Left lung (tissue), 10 donors: ENCODE measurements around the gene TSKS. TPM values are rescaled to one million over a fixed set of nuclear protein-coding genes. Genes with fewer than 3 reads are reported as not detected.

ENCODE experiments used
- ATAC-seq: fragments of 200-7000 bp; cut with Tn5 transposase; one replicate; pipeline ENCODE4 v1.9.1; 2020; ENCODE audit warnings: moderate library complexity
- DNase-seq, 4 donors: peaks; one replicate each; pipeline ENCODE4 v3.0.0-alpha.2; 2013 to 2020
- H3K27ac ChIP-seq, 2 donors: fragments of 200-600 bp; sonication (generic) in 1 of 2; one replicate each; pipeline versions ENCODE4 v1.5.0 to v1.8.0; 2020 to 2021
- H3K27me3 ChIP-seq, 2 donors: fragments of 200-600 bp; sonication (generic) in 1 of 2; one replicate each; pipeline versions ENCODE4 v1.5.0 to v1.8.0; 2020 to 2021
- H3K36me3 ChIP-seq, 2 donors: fragments of 200-600 bp; sonication (generic) in 1 of 2; one replicate each; pipeline versions ENCODE4 v1.5.0 to v1.8.0; 2020 to 2021
- H3K4me1 ChIP-seq, 2 donors: fragments of 200-600 bp; one replicate each; pipeline ENCODE4 v1.8.0; 2021
- H3K4me3 ChIP-seq, 2 donors: fragments of 200-600 bp; sonication (generic) in 1 of 2; one replicate each; pipeline versions ENCODE4 v1.5.0 to v1.8.0; 2020 to 2021; ENCODE audit warnings: mild to moderate bottlenecking in 1 of 2
- H3K9me3 ChIP-seq, 2 donors: fragments of 200-600 bp; sonication (generic) in 1 of 2; one replicate each; pipeline versions ENCODE4 v1.5.0 to v1.8.0; 2020 to 2021
- CTCF ChIP-seq, 2 donors: fragments of 200-600 bp; sonication (generic) in 1 of 2; IDR thresholded peaks; one replicate each; pipeline versions ENCODE4 v1.5.0 to v1.8.0; 2021; ENCODE audit warnings: antibody characterized with exemption in 2 of 2
- intact Hi-C, 2 donors: fragments of 100-400 bp; cut with DNase I; formaldehyde crosslinking; loops; one replicate each; pipeline versions ENCODE4 v1.11.2 to v1.14.2; 2022
- polyA plus RNA-seq, 6 donors: library from polyadenylated mRNA; unstranded; fragments of 120-200 nt; gene quantifications; one replicate each; pipeline ENCODE4 v1.2.1, GENCODE V29; 2013; ENCODE audit not compliant: insufficient read length in 6 of 6
- total RNA-seq, 2 donors: library from RNA; stranded (reverse); fragmentation: NEBNext Ultra II Directional; extraction: Animal tissue kit (Norgen Biotek cat#: 25700); gene quantifications; one replicate each; pipeline ENCODE4 v1.2.1, GENCODE V29; 2021
- donor health status: DM: no; HTN: yes; CAD: no.
- donor health status: DM: no; HTN: no; CAD: no.

TSKS gene
- total and polyA plus RNA-seq, 8 donors, result 0.17 to 0.45 (median 0.24) TPM; not detected in 1

- intact Hi-C loops, result no loop called here
- H3K9me3 ChIP-seq, result peaks cover 0 to 1% of the 10 kb centered on the region in 2 donors
- TF ChIP-seq CTCF (IDR thresholded peaks at IDR 0.05), result no peak
- no peaks in the 10 kb centered on the region for H3K36me3 ChIP-seq
- ATAC-seq (no peak), DNase-seq (no peak)
- no peak overlapping the region for H3K4me3 ChIP-seq
- H3K4me1 ChIP-seq, result peaks cover 3 to 9% of the 10 kb centered on the region in 2 donors
- H3K27ac ChIP-seq, result peak overlapping the region in 1 of 2 donors; percentile 24
- no peaks in the 10 kb centered on the region for H3K27me3 ChIP-seq
These were observed 1.9 kb downstream of the TSKS start for GRCh38 chr19:49761249-49761624.

- Histone ChIP-seq H3K9me3 (peaks cover 0 to 10% of the 10 kb centered on the region in 2 donors), H3K36me3 (no peaks in the 10 kb centered on the region), H3K27me3 (no peaks in the 10 kb centered on the region), H3K27ac (no peak overlapping the region), H3K4me1 (no peaks in the 10 kb centered on the region), H3K4me3 (no peak overlapping the region)
- no peak for TF ChIP-seq CTCF (IDR thresholded peaks at IDR 0.05)
- intact Hi-C loops, result no loop called here
- ATAC-seq (peak; percentile 55), DNase-seq (no peak)
These were observed 4.8 kb downstream of the TSKS start for GRCh38 chr19:49758292-49758691.

- no peaks in the 10 kb centered on the region for H3K4me1 ChIP-seq
- H3K4me3 ChIP-seq, result no peak overlapping the region
- H3K27ac ChIP-seq, result no peak overlapping the region
- H3K9me3 ChIP-seq, result peaks cover 0 to 10% of the 10 kb centered on the region in 2 donors
- intact Hi-C loops, result no loop called here
- no peaks in the 10 kb centered on the region for H3K36me3 ChIP-seq
- no peaks in the 10 kb centered on the region for H3K27me3 ChIP-seq
- DNase-seq (no peak), ATAC-seq (no peak)
- no peak for TF ChIP-seq CTCF (IDR thresholded peaks at IDR 0.05)
These were observed 7.2 kb downstream of the TSKS start for GRCh38 chr19:49755956-49756355.

- intact Hi-C loops, result no loop called here
- no peak overlapping the region for H3K4me3 ChIP-seq
These were observed 10.4 kb downstream of the TSKS start for GRCh38 chr19:49752701-49753100.

GRCh38 chr19:49749771-49750170 is 13.3 kb downstream of the TSKS start:
- intact Hi-C loops, result no loop called here
- Histone ChIP-seq H3K27ac (no peak overlapping the region), H3K4me3 (no peak overlapping the region), H3K4me1 (no peaks in the 10 kb centered on the region), H3K36me3 (no peaks in the 10 kb centered on the region), H3K9me3 (no peaks in the 10 kb centered on the region), H3K27me3 (no peaks in the 10 kb centered on the region)
- ATAC-seq (no peak), DNase-seq (no peak)
- no peak for TF ChIP-seq CTCF (IDR thresholded peaks at IDR 0.05)

More at GRCh38 chr19:49752701-49753100, 10.4 kb downstream of the TSKS start:
- H3K27me3 ChIP-seq, result no peaks in the 10 kb centered on the region
- DNase-seq (no peak), ATAC-seq (no peak)
- H3K9me3 ChIP-seq, result peaks cover 0 to 10% of the 10 kb centered on the region in 2 donors
- no peak overlapping the region for H3K27ac ChIP-seq
- no peaks in the 10 kb centered on the region for H3K4me1 ChIP-seq
- TF ChIP-seq CTCF (IDR thresholded peaks at IDR 0.05), result no peak
- no peaks in the 10 kb centered on the region for H3K36me3 ChIP-seq
